ENCODE results near the gene SS18L1. TPM values are rescaled to one million over a fixed set of nuclear protein-coding genes. Genes with fewer than 3 reads are reported as not detected.

SS18L1 gene
- total and polyA plus RNA-seq, 2 donors (not counting 1 experiment from before 2014, with no cell fraction given), result 4.7 to 7.4 TPM

- H3K4me3 ChIP-seq (replicated peaks in 1 of 4; ENCODE audit: control extremely low read depth in 1 of 4, insufficient read depth in 1 of 4, low read depth in 3 of 4, low read length in 4 of 4), result no peak overlapping the region
- H3K27ac ChIP-seq (ENCODE audit: insufficient read depth, low read length), result no peak overlapping the region
- H3K36me3 ChIP-seq (ENCODE audit: control insufficient read depth, insufficient read depth, low read length), result peaks cover 22% of the 10 kb centered on the region
- TF ChIP-seq EZH2 (IDR thresholded peaks at IDR 0.05; ENCODE audit: low read length, missing control alignments) (no peak), CTCF (conservative IDR thresholded peaks at IDR 0.05 in 1 of 2, IDR thresholded peaks at IDR 0.05 in 1 of 2; ENCODE audit: low read depth in 1 of 2, low read length in 2 of 2) (no peak)
- no peaks in the 10 kb centered on the region for H4K20me1 ChIP-seq (ENCODE audit: control insufficient read depth, extremely low read depth, insufficient read depth, low read length)
- no peaks in the 10 kb centered on the region for H3K79me2 ChIP-seq (ENCODE audit: control insufficient read depth, insufficient read depth, low read length)
- H2AFZ ChIP-seq (ENCODE audit: low read length), result no peak overlapping the region
- H3K27me3 ChIP-seq (ENCODE audit: control insufficient read depth, insufficient read depth, low read length), result no peaks in the 10 kb centered on the region
- peaks cover 4% of the 10 kb centered on the region for H3K4me1 ChIP-seq (ENCODE audit: control insufficient read depth, extremely low read depth, insufficient read depth, low read length)
- no peaks in the 10 kb centered on the region for H3K9me3 ChIP-seq (ENCODE audit: control insufficient read depth, insufficient read depth, low read depth, low read length)
- DNase-seq (ENCODE audit: low read depth in 2 of 2), result no peak
- no peak overlapping the region for H3K4me2 ChIP-seq (ENCODE audit: extremely low read depth, insufficient read depth, low read length)
- no peak overlapping the region for H3K9ac ChIP-seq (ENCODE audit: insufficient read depth, low read length)
Measured at GRCh38 chr20:62163986-62164762, 20.6 kb downstream of the SS18L1 start.

GRCh38 chr20:62164879-62165761, 21.6 kb downstream of the SS18L1 start:
- peaks cover 22% of the 10 kb centered on the region for H3K36me3 ChIP-seq (ENCODE audit: control insufficient read depth, insufficient read depth, low read length)
- no peak overlapping the region for H3K4me3 ChIP-seq (replicated peaks in 1 of 4; ENCODE audit: control extremely low read depth in 1 of 4, insufficient read depth in 1 of 4, low read depth in 3 of 4, low read length in 4 of 4)
- no peak for DNase-seq (ENCODE audit: low read depth in 2 of 2)

More at GRCh38 chr20:62164879-62165761, 21.6 kb downstream of the SS18L1 start:
- Histone ChIP-seq H3K27ac (ENCODE audit: insufficient read depth, low read length) (no peak overlapping the region), H3K27me3 (ENCODE audit: control insufficient read depth, insufficient read depth, low read length) (no peaks in the 10 kb centered on the region), H3K4me1 (ENCODE audit: control insufficient read depth, extremely low read depth, insufficient read depth, low read length) (peaks cover 4% of the 10 kb centered on the region), H3K9ac (ENCODE audit: insufficient read depth, low read length) (no peak overlapping the region), H2AFZ (ENCODE audit: low read length) (no peak overlapping the region), H4K20me1 (ENCODE audit: control insufficient read depth, extremely low read depth, insufficient read depth, low read length) (no peaks in the 10 kb centered on the region), H3K9me3 (ENCODE audit: control insufficient read depth, insufficient read depth, low read depth, low read length) (no peaks in the 10 kb centered on the region), H3K79me2 (ENCODE audit: control insufficient read depth, insufficient read depth, low read length) (no peaks in the 10 kb centered on the region), H3K4me2 (ENCODE audit: extremely low read depth, insufficient read depth, low read length) (no peak overlapping the region)
- TF ChIP-seq EZH2 (IDR thresholded peaks at IDR 0.05; ENCODE audit: low read length, missing control alignments), result no peak
- no peak for TF ChIP-seq CTCF (conservative IDR thresholded peaks at IDR 0.05 in 1 of 2, IDR thresholded peaks at IDR 0.05 in 1 of 2; ENCODE audit: low read depth in 1 of 2, low read length in 2 of 2)

Measured in fibroblast of lung (primary cell).